Activated naive CD8-positive, alpha-beta T cell treated with anti-CD3 and anti-CD28 coated beads for 36 hours (primary cell): ENCODE data around the gene OPN1MW3. TPM values are rescaled to one million over a fixed set of nuclear protein-coding genes. Genes with fewer than 3 reads are reported as not detected.

Experiments used
- DNase-seq: peaks from one replicate; pipeline ENCODE4 v3.0.0; 2021
- H3K27ac Mint-ChIP-seq: one replicate; pipeline ENCODE4 v1.8.0; 2022; ENCODE audit warnings: mild to moderate bottlenecking, moderate library complexity, mixed read lengths
- H3K27me3 Mint-ChIP-seq: one replicate; pipeline ENCODE4 v1.8.0; 2022; ENCODE audit warnings: mild to moderate bottlenecking, mixed read lengths
- H3K36me3 Mint-ChIP-seq: one replicate; pipeline ENCODE4 v1.8.0; 2021; ENCODE audit warnings: mild to moderate bottlenecking, mixed read lengths
- H3K4me1 Mint-ChIP-seq: one replicate; pipeline ENCODE4 v1.8.0; 2021; ENCODE audit warnings: mixed read lengths
- H3K4me3 Mint-ChIP-seq: one replicate; pipeline ENCODE4 v1.8.0; 2022; ENCODE audit warnings: mild to moderate bottlenecking, moderate library complexity, mixed read lengths
- H3K9me3 Mint-ChIP-seq: one replicate; pipeline ENCODE4 v1.8.0; 2022; ENCODE audit warnings: mixed read lengths
- total RNA-seq, 2 experiments: library from RNA; stranded (reverse); gene quantifications; one replicate each; pipeline ENCODE4 v1.2.3, GENCODE V29; 2021

OPN1MW3 gene
- total RNA-seq, 2 experiments from 2014 or later = not detected

DNA sequence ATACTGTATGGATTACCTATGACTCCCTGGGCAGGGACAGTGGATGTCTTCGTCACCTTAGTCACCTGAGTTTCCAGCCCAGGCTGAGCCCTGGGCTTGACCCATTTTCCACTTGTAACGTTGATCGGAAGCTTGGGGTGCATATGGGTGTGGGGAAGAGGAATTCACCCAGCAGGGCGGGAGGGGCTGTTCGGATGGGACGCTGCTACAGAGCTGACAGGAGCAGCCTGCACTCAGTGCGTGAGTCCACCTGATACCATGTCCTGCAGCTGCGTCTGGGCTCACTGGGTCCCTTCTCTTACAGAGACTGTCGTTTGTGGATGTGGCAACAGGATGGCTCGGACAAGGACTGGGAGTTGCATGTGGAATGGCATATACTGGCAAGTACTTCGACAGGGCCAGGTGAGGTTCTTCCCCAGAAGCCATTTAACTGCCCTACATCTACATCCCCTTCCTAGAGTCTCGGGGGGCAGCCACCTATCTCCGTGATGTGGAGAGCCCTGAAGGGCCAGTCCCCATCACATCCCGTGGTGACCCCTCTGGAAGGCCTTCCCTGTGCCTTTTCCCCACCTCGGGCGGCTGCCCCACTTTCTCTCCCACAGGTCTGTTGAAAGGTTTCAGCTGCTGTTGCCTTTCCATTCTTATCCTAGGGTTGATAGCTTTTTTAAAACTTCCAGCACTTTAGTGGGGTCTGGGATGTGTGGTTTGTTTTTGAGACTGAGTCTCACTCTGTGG, 51.8 kb downstream of the OPN1MW3 start:
- H3K27ac Mint-ChIP-seq = no peak overlapping the region
- no peaks in the 10 kb centered on the region for H3K36me3 Mint-ChIP-seq
- H3K4me1 Mint-ChIP-seq = peaks cover 45% of the 10 kb centered on the region
- DNase-seq = no peak
- no peaks in the 10 kb centered on the region for H3K27me3 Mint-ChIP-seq
- no peaks in the 10 kb centered on the region for H3K9me3 Mint-ChIP-seq
- H3K4me3 Mint-ChIP-seq = no peak overlapping the region

DNA sequence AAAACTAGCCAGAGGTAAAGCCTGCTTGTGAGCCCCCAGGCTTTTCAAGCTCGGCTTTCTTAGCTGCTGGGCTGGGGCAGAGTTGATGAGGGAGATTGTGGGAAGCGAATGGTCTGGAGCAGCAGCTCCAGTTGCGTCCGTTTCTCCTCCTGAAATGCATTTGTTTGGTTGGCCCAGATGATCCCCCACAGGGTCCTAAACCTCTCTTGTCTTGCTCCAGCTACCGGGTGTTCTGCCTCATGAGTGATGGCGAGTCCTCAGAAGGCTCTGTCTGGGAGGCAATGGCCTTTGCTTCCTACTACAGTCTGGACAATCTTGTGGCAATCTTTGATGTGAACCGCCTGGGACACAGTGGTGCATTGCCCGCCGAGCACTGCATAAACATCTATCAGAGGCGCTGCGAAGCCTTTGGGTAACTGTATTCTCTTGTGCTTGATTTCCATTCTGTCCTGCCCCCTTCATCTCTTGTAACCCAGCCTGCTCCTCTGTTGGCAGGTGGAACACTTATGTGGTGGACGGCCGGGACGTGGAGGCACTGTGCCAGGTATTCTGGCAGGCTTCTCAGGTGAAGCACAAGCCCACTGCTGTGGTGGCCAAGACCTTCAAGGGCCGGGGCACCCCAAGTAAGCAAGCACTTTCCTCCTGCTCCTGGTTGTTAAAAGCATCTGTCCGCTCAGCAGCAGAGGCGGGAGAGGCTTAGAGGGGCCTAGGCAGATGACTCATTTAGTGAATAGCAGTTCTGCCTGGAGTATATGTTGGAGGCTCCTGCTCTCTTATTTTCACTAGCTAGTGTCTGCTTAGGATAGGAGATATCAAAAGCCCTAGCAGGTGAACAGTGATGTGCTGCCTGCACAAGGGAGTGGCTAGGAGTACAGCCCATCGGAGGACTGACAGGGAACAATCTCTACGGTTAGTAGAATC, 53.5 kb downstream of the OPN1MW3 start:
- H3K27ac Mint-ChIP-seq = no peak overlapping the region
- peaks cover 52% of the 10 kb centered on the region for H3K4me1 Mint-ChIP-seq
- no peaks in the 10 kb centered on the region for H3K27me3 Mint-ChIP-seq
- H3K9me3 Mint-ChIP-seq = no peaks in the 10 kb centered on the region
- DNase-seq = no peak
- no peak overlapping the region for H3K4me3 Mint-ChIP-seq
- no peaks in the 10 kb centered on the region for H3K36me3 Mint-ChIP-seq

DNA sequence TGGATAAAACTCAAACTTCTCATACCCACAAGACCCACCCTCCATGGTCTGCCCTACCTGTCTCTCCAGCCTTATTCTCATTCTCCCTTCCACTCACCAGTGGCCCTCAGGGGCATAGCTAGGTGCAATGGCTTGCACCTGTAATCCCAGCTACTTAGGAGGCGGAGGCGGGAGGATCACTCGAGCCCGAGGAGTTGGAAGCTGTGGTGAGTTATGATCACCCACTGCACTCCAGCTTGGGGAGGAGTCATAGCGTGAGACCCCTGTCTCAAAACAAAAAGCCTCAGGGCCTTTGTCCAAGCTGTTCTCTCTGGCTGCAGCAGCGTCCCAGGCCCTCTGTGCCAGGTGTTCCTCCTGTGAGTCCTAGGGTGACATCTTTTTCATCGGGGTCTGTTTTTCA, 54.7 kb downstream of the OPN1MW3 start:
- no peaks in the 10 kb centered on the region for H3K27me3 Mint-ChIP-seq
- no peak for DNase-seq
- H3K4me1 Mint-ChIP-seq = peaks cover 54% of the 10 kb centered on the region
- H3K36me3 Mint-ChIP-seq = no peaks in the 10 kb centered on the region
- H3K27ac Mint-ChIP-seq = no peak overlapping the region
- no peaks in the 10 kb centered on the region for H3K9me3 Mint-ChIP-seq
- H3K4me3 Mint-ChIP-seq = no peak overlapping the region

DNA sequence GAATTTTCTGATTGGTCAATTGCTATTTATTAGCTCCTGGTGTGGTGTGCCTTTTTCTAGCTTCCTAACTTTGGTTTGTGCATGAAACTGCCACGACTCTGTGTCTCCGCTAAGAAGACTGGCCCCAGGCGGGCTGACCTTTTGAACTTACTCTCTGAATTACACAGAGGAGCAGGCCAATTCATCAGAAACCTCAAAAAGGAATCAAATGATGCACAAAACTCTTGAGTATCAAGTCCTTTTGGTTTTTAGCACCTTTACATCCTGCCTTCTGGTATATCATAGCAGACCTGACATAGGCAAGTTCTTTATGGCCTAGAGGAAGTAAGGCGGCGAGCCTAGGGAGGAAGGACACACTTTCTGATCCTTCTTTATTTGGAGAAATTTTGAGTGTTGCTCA, 55.8 kb downstream of the OPN1MW3 start:
- DNase-seq = peak; percentile 40
- Mint-ChIP-seq H3K9me3 (no peaks in the 10 kb centered on the region), H3K36me3 (no peaks in the 10 kb centered on the region), H3K27ac (peak overlapping the region; percentile 91), H3K4me3 (peak overlapping the region; percentile 49), H3K4me1 (peaks cover 53% of the 10 kb centered on the region), H3K27me3 (no peaks in the 10 kb centered on the region)

DNA sequence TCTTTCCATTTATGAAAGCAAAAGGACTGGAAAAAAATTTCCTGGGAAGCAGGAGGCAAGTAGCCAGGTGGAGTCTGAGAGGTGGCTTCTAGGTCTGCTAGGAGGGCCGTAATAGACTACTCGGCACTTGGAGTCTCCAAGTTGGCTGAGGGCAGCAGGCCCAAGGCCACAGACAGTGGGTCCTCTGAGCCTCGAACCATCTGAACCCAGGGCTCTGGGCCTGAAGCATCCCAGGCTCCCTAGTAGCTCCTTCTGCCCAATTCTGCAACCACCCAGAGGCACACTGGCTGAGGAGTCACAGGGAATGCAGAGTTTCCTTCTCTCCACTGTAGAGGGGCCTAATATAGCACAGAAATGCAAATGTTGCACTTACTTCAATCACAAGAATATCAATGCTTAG, 58.0 kb downstream of the OPN1MW3 start:
- no peak overlapping the region for H3K27ac Mint-ChIP-seq
- H3K9me3 Mint-ChIP-seq = no peaks in the 10 kb centered on the region
- H3K36me3 Mint-ChIP-seq = no peaks in the 10 kb centered on the region
- DNase-seq = no peak
- H3K4me1 Mint-ChIP-seq = peaks cover 52% of the 10 kb centered on the region
- no peak overlapping the region for H3K4me3 Mint-ChIP-seq
- H3K27me3 Mint-ChIP-seq = no peaks in the 10 kb centered on the region

DNA sequence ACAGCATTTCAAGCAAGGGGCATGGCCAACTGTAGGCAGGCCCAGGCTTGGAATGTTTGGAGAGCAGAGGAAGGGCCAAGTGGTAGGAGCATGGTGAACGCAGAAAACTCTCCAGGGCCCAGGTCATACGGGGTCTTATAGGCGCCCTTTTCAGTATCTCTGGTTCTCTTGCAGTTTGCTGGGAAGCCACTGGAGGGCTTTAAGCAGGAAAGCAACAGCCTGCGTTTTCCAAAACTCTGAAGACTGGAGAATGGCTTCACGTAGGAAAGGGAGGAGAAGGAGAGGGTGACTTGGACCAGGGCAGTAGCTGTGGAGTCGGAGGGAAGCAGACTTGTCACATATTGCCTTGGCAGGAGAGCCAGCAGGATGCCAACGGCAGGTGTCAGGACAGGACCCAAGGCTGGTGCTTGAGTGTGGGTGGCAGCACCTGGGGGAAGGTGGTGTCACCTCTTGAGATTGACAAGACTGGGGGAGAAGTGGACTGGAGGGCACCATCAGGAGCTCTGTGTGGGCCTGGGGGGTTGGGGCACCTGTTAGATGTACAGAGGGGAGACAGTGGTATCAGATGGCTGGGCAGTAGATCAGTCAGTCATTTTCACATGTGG, 60.1 kb downstream of the OPN1MW3 start:
- Mint-ChIP-seq H3K4me3 (no peak overlapping the region), H3K4me1 (peaks cover 48% of the 10 kb centered on the region), H3K27ac (no peak overlapping the region), H3K27me3 (no peaks in the 10 kb centered on the region), H3K9me3 (no peaks in the 10 kb centered on the region), H3K36me3 (no peaks in the 10 kb centered on the region)
- no peak for DNase-seq

DNA sequence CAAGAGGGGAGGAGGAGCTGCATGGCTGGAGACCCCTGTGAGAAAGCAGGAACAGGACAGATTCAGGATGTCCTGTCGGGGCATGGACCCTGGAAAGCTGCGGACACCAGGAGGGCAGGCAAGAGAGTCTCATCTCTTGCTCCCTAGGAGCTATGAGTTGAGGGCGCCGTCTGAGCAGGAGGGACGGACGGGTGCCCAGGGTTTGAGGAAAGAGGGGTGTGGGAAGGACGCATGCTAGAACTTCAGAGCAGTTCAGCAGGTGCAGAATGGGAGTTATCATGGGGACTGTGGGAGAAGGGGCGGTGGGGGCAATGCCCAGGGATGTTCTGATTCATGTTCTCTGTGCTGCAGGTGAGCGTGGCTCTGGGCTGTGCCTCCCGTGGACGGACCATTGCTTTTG, 63.0 kb downstream of the OPN1MW3 start:
- H3K4me1 Mint-ChIP-seq = peaks cover 30% of the 10 kb centered on the region
- H3K36me3 Mint-ChIP-seq = no peaks in the 10 kb centered on the region
- no peak overlapping the region for H3K4me3 Mint-ChIP-seq
- H3K27ac Mint-ChIP-seq = peak overlapping the region; percentile 62
- no peaks in the 10 kb centered on the region for H3K9me3 Mint-ChIP-seq
- H3K27me3 Mint-ChIP-seq = no peaks in the 10 kb centered on the region
- no peak for DNase-seq

Other genes starting within 250 kb of the OPN1MW3 start
- 100 to 1,000 TPM; 155 to 159 TPM for gene IRAK1, start 237.7 kb upstream of the OPN1MW3 start, total RNA-seq
- 10 to 100 TPM; 50.9 to 53.1 TPM for gene MECP2, start 159.9 kb upstream of the OPN1MW3 start, total RNA-seq
- not detected for gene OPN1LW, start 113.3 kb upstream of the OPN1MW3 start, total RNA-seq
- gene OPN1MW, start 75.0 kb upstream of the OPN1MW3 start, total RNA-seq = not detected
- gene OPN1MW2, start 37.8 kb upstream of the OPN1MW3 start, total RNA-seq = not detected
- not detected for gene TEX28, start 37.5 kb downstream of the OPN1MW3 start, total RNA-seq
- 1 to 10 TPM in 1 of 2 experiments, under 1 TPM in 1; 0.72 to 1.1 TPM for gene TKTL1, start 38.2 kb downstream of the OPN1MW3 start, total RNA-seq
- gene FLNA, start 117.1 kb downstream of the OPN1MW3 start, total RNA-seq = 100 to 1,000 TPM; 694 to 696 TPM
- 100 to 1,000 TPM; 110 to 112 TPM for gene EMD, start 121.7 kb downstream of the OPN1MW3 start, total RNA-seq
- gene RPL10, start 140.8 kb downstream of the OPN1MW3 start, total RNA-seq = 1,000 to 10,000 TPM; 2,967 to 3,168 TPM
- gene DNASE1L1, start 151.7 kb downstream of the OPN1MW3 start, total RNA-seq = 10 to 100 TPM; 12.4 to 12.7 TPM
- 10 to 100 TPM; 35.1 to 35.8 TPM for gene TAFAZZIN, start 154.0 kb downstream of the OPN1MW3 start, total RNA-seq
- gene ATP6AP1, start 171.1 kb downstream of the OPN1MW3 start, total RNA-seq = 10 to 100 TPM; 25.1 to 25.3 TPM
- 10 to 100 TPM; 66.3 to 68.4 TPM for gene GDI1, start 179.6 kb downstream of the OPN1MW3 start, total RNA-seq
- 10 to 100 TPM; 45.3 to 46.4 TPM for gene FAM50A, start 186.6 kb downstream of the OPN1MW3 start, total RNA-seq
- gene PLXNA3, start 200.7 kb downstream of the OPN1MW3 start, total RNA-seq = 10 to 100 TPM; 22.3 to 23.1 TPM
- gene LAGE3, start 221.7 kb downstream of the OPN1MW3 start, total RNA-seq = 10 to 100 TPM; 65.1 to 72.4 TPM
- gene UBL4A, start 229.0 kb downstream of the OPN1MW3 start, total RNA-seq = 10 to 100 TPM; 53.2 to 54.7 TPM
- gene SLC10A3, start 233.0 kb downstream of the OPN1MW3 start, total RNA-seq = 10 to 100 TPM; 18.0 to 19.0 TPM